Duodenal mucosa (tissue), 2 donors: ENCODE results near the gene FRMD4B.

Experiments used
- H3K27ac ChIP-seq: one replicate; pipeline ENCODE4 v1.7.0; 2013; ENCODE audit warnings: low read depth, low read length
- H3K27me3 ChIP-seq, 2 donors: one replicate each; pipeline ENCODE4 v1.7.0; 2013; ENCODE audit warnings: low read length in 2 of 2, control low read depth in 1 of 2; ENCODE audit not compliant: insufficient read depth in 2 of 2, control insufficient read depth in 1 of 2
- H3K36me3 ChIP-seq, 2 donors: one replicate each; pipeline ENCODE4 v1.7.0; 2013; ENCODE audit warnings: low read length in 2 of 2, control low read depth in 1 of 2; ENCODE audit not compliant: insufficient read depth in 2 of 2, control insufficient read depth in 1 of 2
- H3K4me1 ChIP-seq, 2 donors: one replicate each; pipeline ENCODE4 v1.7.0; 2013; ENCODE audit warnings: low read length in 2 of 2, control low read depth in 1 of 2; ENCODE audit not compliant: insufficient read depth in 2 of 2, control insufficient read depth in 1 of 2
- H3K4me3 ChIP-seq, 2 donors: one replicate each; pipeline ENCODE4 v1.7.0; 2013; ENCODE audit warnings: low read length in 2 of 2, low read depth in 1 of 2
- H3K9ac ChIP-seq, 2 donors: one replicate each; pipeline ENCODE4 v1.7.0; 2013; ENCODE audit warnings: low read length in 2 of 2, low read depth in 1 of 2
- H3K9me3 ChIP-seq, 2 donors: one replicate each; pipeline ENCODE4 v1.7.0; 2013; ENCODE audit warnings: low read length in 2 of 2, control low read depth in 1 of 2; ENCODE audit not compliant: control insufficient read depth in 1 of 2

Gene FRMD4B

GRCh38 chr3:69186575-69187093 lies 199.3 kb downstream of the FRMD4B start:
- Histone ChIP-seq H3K9me3 (no peaks in the 10 kb centered on the region), H3K36me3 (peaks cover 10 to 50% of the 10 kb centered on the region in 2 donors), H3K27ac (no peak overlapping the region), H3K4me3 (no peak overlapping the region), H3K27me3 (no peaks in the 10 kb centered on the region), H3K9ac (no peak overlapping the region), H3K4me1 (peaks cover 8 to 16% of the 10 kb centered on the region in 2 donors)

- H3K9ac ChIP-seq: peak overlapping the region in 1 of 2 donors; percentile 26
- H3K27me3 ChIP-seq: no peaks in the 10 kb centered on the region
- peaks cover 34 to 47% of the 10 kb centered on the region in 2 donors for H3K4me1 ChIP-seq
- no peak overlapping the region for H3K4me3 ChIP-seq
- no peaks in the 10 kb centered on the region for H3K9me3 ChIP-seq
- peaks cover 20 to 42% of the 10 kb centered on the region in 2 donors for H3K36me3 ChIP-seq
- H3K27ac ChIP-seq: no peak overlapping the region
Observed at GRCh38 chr3:69182588-69183316, 203.1 kb downstream of the FRMD4B start.

- H3K27me3 ChIP-seq: no peaks in the 10 kb centered on the region
- H3K9me3 ChIP-seq: no peaks in the 10 kb centered on the region
- H3K9ac ChIP-seq: no peak overlapping the region
- H3K36me3 ChIP-seq: peaks cover 21 to 42% of the 10 kb centered on the region in 2 donors
- H3K27ac ChIP-seq: no peak overlapping the region
- no peak overlapping the region for H3K4me3 ChIP-seq
- H3K4me1 ChIP-seq: peaks cover 35 to 48% of the 10 kb centered on the region in 2 donors
Observed at GRCh38 chr3:69181592-69182211, 204.2 kb downstream of the FRMD4B start.

GRCh38 chr3:69180869-69181591 lies 204.9 kb downstream of the FRMD4B start:
- Histone ChIP-seq H3K4me3 (no peak overlapping the region), H3K9me3 (no peaks in the 10 kb centered on the region), H3K27ac (no peak overlapping the region), H3K27me3 (no peaks in the 10 kb centered on the region), H3K36me3 (peaks cover 21 to 40% of the 10 kb centered on the region in 2 donors), H3K4me1 (peaks cover 35 to 48% of the 10 kb centered on the region in 2 donors), H3K9ac (no peak overlapping the region)

GRCh38 chr3:69179740-69180372 lies 206.0 kb downstream of the FRMD4B start:
- H3K4me3 ChIP-seq: peak overlapping the region in 1 of 2 donors; percentile 18
- peaks cover 21 to 37% of the 10 kb centered on the region in 2 donors for H3K36me3 ChIP-seq
- H3K4me1 ChIP-seq: peaks cover 35 to 48% of the 10 kb centered on the region in 2 donors
- peak overlapping the region; percentile 68 for H3K27ac ChIP-seq
- H3K9me3 ChIP-seq: no peaks in the 10 kb centered on the region
- H3K9ac ChIP-seq: peak overlapping the region in 1 of 2 donors; percentile 35
- H3K27me3 ChIP-seq: no peaks in the 10 kb centered on the region

DNA sequence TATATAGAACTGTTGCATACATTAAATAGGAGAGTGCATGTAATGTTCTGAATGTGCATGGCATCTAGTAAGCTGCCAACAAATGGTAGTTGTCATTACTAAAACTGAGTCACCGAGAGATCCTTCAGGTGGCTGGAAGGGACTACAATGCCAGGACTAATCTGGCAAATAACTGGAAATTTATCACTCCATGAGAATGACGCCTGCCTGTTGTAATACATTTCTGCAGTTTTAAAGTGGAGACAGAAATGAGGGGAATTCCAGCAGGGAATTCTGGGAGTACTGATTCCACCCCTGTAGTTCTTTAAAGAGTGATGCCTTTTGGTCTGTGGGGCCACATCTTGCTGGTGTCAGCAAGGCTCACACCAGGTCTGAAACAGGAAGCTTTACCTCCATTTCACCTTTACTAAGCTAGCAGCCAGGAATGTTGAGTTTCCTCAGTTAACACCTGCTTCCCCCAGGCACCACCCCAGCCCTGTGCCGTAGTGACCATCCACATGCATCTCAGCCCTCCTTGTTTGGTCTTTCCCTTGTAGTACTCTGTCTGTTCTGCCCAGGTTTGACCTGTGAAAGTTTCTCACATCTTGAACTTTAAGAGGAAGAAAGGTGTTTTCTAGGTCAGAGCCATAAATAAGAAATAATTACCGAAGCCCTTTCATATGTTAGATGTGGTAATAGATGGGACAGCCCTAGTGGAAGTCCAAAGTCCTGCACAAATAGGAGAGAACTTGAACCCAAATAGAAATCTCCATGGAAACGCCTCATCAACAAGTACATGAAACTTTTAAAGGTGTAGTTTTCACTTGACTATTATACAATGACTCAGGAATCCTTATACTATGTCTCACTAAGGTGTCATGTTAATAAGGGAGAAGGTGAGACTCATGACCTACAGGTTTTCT lies 206.8 kb downstream of the FRMD4B start:
- Histone ChIP-seq H3K27ac (peak overlapping the region; percentile 68), H3K9me3 (no peaks in the 10 kb centered on the region), H3K4me1 (peaks cover 35 to 48% of the 10 kb centered on the region in 2 donors), H3K27me3 (no peaks in the 10 kb centered on the region), H3K9ac (peak overlapping the region in 1 of 2 donors; percentile 35), H3K4me3 (peak overlapping the region in 1 of 2 donors; percentile 37), H3K36me3 (peaks cover 18 to 32% of the 10 kb centered on the region in 2 donors)

GRCh38 chr3:69178082-69178481 lies 207.8 kb downstream of the FRMD4B start:
- Histone ChIP-seq H3K36me3 (peaks cover 18 to 30% of the 10 kb centered on the region in 2 donors), H3K4me3 (no peak overlapping the region), H3K27ac (peak overlapping the region; percentile 49), H3K27me3 (no peaks in the 10 kb centered on the region), H3K4me1 (peaks cover 35 to 47% of the 10 kb centered on the region in 2 donors), H3K9ac (no peak overlapping the region), H3K9me3 (no peaks in the 10 kb centered on the region)

GRCh38 chr3:69174871-69175737 lies 210.8 kb downstream of the FRMD4B start:
- peaks cover 18 to 30% of the 10 kb centered on the region in 2 donors for H3K4me1 ChIP-seq

More at GRCh38 chr3:69174871-69175737, 210.8 kb downstream of the FRMD4B start:
- H3K4me3 ChIP-seq: no peak overlapping the region
- H3K27me3 ChIP-seq: no peaks in the 10 kb centered on the region
- H3K9ac ChIP-seq: no peak overlapping the region
- peaks cover 13 to 22% of the 10 kb centered on the region in 2 donors for H3K36me3 ChIP-seq
- no peak overlapping the region for H3K27ac ChIP-seq
- no peaks in the 10 kb centered on the region for H3K9me3 ChIP-seq
